BLaER1 (cell line): ENCODE measurements around the gene GGCX.

Experiments
- H3K27ac ChIP-seq: shearing (Covaris generic); formaldehyde crosslinking; 2 replicates; pipeline ENCODE4 v1.8.1; 2022
- H3K27me3 ChIP-seq: shearing (Covaris generic); formaldehyde crosslinking; 2 replicates; pipeline ENCODE4 v1.8.1; 2022
- H3K36me3 ChIP-seq: shearing (Covaris generic); formaldehyde crosslinking; 2 replicates; pipeline ENCODE4 v1.8.1; 2022
- H3K4me1 ChIP-seq: shearing (Covaris generic); formaldehyde crosslinking; 2 replicates; pipeline ENCODE4 v1.8.1; 2022
- H3K4me2 ChIP-seq: shearing (Covaris generic); formaldehyde crosslinking; 2 replicates; pipeline ENCODE4 v1.8.1; 2022
- H3K4me3 ChIP-seq: shearing (Covaris generic); formaldehyde crosslinking; 2 replicates; pipeline ENCODE4 v1.8.1; 2022
- H3K9ac ChIP-seq: shearing (Covaris generic); formaldehyde crosslinking; 2 replicates; pipeline ENCODE4 v1.8.1; 2022
- H3K9me3 ChIP-seq: shearing (Covaris generic); formaldehyde crosslinking; 2 replicates; pipeline ENCODE4 v1.8.1; 2022
- H4K20me1 ChIP-seq: shearing (Covaris generic); formaldehyde crosslinking; 2 replicates; pipeline ENCODE4 v1.8.1; 2022
- Cebpa-rat ChIP-seq: shearing (Covaris generic); IDR thresholded peaks from 2 replicates; pipeline ENCODE4 v1.8.1; 2022

The GGCX gene

DNA sequence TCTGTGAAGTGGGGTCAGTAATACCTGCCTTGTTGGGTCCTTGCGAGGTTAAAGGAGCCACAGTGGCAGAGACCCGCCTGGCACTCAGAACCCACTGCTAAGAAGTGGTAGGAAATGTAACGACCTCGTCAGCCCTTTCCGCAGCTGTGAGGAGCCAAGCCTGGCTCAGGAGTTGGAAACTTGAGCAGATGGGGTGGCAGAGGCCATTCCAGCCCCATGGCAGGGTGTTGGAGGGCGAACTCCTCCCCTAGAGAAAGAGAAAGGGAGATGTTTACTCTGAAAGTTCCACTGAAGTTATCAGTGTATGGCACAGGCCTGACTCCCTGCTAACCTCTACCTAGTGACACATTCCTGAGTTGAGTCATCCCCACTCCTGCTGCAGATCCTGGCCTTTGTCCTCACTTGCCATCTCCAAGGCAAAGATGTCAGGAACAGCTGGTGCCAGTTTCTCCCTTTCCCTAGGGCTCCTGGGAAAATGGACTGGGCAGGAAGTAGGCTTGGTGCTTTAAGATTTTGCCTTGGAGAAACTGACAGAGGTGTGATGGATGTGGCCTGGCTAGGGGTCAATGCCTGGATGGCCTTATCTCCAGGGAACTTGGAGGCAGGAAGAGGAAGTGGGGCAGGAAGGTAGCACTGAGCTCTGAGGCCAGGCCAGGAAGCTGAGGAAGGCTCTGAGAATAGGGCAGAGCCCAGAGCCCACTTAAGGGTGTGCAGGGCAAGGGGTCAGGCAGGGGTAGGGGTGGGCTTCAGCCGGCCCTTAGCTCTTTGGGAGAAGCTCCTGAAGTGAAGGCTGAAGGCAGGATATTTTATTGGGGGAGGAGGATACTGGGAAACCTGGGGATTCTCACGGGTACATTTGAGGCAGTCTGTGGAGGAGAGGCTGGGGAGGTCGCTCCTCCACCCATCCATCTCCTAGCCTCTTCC, 23.8 kb upstream of the GGCX start:
- TF ChIP-seq Cebpa-rat = no peak
- Histone ChIP-seq H3K27me3 (no peaks in the 10 kb centered on the region), H3K9me3 (no peaks in the 10 kb centered on the region), H3K36me3 (peaks cover under 1% of the 10 kb centered on the region; the same call in 1 of the 2 replicates), H3K4me3 (peak overlapping the region; percentile 75), H4K20me1 (peaks cover 6% of the 10 kb centered on the region; the same call in 1 of the 2 replicates), H3K4me2 (peak overlapping the region; percentile 99), H3K27ac (peak overlapping the region; percentile 89), H3K9ac (peak overlapping the region; percentile 83), H3K4me1 (peaks cover 93% of the 10 kb centered on the region)

DNA sequence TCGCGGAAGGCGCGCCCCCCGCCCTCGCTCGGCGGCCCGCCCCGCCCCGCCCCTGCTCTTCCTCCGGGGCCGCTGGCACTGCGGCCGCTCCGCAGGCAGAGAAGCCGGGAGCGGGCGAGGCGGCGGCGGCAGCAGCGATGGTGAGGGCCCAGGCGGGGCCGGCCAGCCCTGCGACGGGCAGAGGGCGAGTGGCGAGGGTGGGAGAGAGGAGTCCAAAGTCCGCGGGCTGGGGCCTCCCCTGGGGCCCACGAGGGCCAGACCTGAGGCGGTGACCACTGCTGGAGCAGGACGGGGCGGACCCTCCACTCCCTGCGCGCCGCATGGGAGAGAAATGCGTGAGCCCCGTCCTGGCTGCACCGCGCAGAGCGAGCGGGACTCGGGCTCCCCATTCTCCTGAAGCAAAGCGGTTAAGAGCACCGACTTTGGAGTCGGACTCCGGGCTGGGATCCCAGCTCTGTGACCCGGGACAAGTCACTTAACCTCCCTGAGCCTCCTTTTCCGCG, 23.1 kb upstream of the GGCX start, which contains the start of gene VAMP5:
VAMP5 (plus strand) TSS at position 78 of the 503 bp plus-strand sequence; CDS start at position 138, 60 bp downstream.
- TF ChIP-seq Cebpa-rat = no peak
- Histone ChIP-seq H3K27ac (peak within 1 kb of the TSS; percentile 89), H3K27me3 (no peaks in the 10 kb centered on the region), H3K9ac (peak within 1 kb of the TSS; percentile 83), H3K4me3 (peak within 1 kb of the TSS; percentile 75), H3K36me3 (no peaks in the 10 kb centered on the region; the same call in 1 of the 2 replicates), H3K4me2 (peak within 1 kb of the TSS; percentile 99), H4K20me1 (no peaks in the 10 kb centered on the region), H3K9me3 (no peaks in the 10 kb centered on the region), H3K4me1 (peaks cover 93% of the 10 kb centered on the region)

DNA sequence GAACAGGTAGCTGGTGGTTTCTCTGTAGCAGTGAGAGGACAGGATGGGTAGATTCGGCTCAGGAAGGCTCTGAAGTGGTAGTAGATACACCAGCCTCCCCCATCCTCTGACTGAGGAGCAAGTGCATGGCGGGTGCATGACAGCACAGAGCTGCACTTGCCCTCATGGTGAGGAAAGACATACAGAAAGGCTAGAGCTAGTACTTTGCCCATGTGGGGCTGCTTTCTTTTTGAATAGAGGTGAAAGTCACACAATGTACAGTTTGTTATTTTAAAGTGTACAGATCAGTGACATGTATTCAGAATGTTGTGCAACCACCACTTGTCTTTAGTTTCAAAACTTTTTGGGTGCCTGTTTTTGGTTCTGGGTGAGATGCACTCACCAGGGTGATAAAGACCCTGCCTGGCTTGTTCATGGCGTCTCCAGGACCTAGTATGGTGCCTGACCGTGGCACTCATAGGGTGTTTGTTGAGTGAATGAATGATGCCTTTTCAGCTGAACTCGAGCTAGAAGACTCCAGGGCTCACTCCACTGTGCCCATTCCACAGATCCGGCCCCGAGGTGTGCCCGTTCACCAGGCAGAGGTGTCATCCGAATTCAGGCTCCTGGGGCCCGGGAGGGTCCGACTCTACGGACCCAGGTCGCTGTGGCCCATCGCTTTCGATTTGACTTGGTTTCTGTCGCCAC, 22.5 kb upstream of the GGCX start:
- Histone ChIP-seq H3K27ac (peak overlapping the region; percentile 89), H3K36me3 (no peaks in the 10 kb centered on the region; the same call in 1 of the 2 replicates), H3K9me3 (no peaks in the 10 kb centered on the region), H3K4me3 (peak overlapping the region; percentile 75), H3K4me1 (peaks cover 93% of the 10 kb centered on the region), H3K4me2 (peak overlapping the region; percentile 99), H4K20me1 (no peaks in the 10 kb centered on the region), H3K9ac (peak overlapping the region; percentile 83), H3K27me3 (no peaks in the 10 kb centered on the region)
- 0 out of 2 replicates have a peak, but pooled peaks have one; percentile 31 for TF ChIP-seq Cebpa-rat

DNA sequence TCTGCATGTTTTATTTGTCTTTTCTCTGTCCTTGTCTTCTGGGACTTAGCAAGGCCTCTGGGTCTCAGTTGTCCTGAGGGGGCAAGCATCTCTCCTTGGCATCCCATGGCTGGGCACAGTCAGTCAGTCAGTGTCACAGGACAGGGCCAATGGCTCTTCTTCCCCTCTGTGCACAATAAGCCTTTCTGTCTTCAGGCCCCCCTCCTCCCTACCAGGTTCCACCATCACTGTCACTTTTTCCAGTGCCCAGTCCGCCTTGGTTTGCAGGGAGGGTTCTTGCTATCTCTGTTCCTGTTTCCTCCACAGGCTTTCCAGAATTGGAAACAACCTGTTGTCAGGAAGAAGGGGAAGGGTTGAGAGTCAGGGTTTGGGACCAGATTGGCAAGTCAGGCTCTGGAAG, 21.2 kb upstream of the GGCX start:
- H3K9me3 ChIP-seq = no peaks in the 10 kb centered on the region
- TF ChIP-seq Cebpa-rat = no peak
- no peak overlapping the region for H3K9ac ChIP-seq
- H4K20me1 ChIP-seq = no peaks in the 10 kb centered on the region
- H3K27ac ChIP-seq = no peak overlapping the region
- H3K4me1 ChIP-seq = peaks cover 93% of the 10 kb centered on the region
- no peak overlapping the region for H3K4me3 ChIP-seq
- H3K36me3 ChIP-seq = no peaks in the 10 kb centered on the region; the same call in 1 of the 2 replicates
- H3K27me3 ChIP-seq = no peaks in the 10 kb centered on the region
- peak overlapping the region; percentile 29; the same call in 1 of the 2 replicates for H3K4me2 ChIP-seq

DNA sequence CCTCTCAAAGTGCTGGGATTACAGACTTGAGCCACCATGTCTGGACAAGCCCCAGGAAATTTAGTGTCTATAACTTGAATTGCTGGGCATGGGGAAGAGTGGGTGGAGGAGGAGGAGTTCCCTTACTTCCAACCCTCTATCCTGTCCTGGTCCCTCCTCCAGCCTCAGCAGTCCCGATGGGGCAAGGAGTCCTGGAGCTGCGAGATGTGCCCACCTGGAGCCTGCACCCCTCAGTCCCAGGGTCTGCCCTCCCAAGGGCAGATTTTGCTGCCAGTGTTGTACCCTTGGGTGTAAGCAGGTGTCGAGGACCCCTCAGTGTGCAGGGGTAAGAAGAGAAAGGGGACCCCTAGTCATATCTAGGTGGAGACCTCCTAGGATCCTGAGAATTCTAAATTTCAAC, 18.9 kb upstream of the GGCX start:
- peaks cover 87% of the 10 kb centered on the region for H3K4me1 ChIP-seq
- no peaks in the 10 kb centered on the region for H3K27me3 ChIP-seq
- peak overlapping the region; percentile 53; the same call in 1 of the 2 replicates for H3K4me3 ChIP-seq
- peak overlapping the region; percentile 95 for H3K27ac ChIP-seq
- TF ChIP-seq Cebpa-rat = no peak
- H3K9me3 ChIP-seq = no peaks in the 10 kb centered on the region
- no peaks in the 10 kb centered on the region; the same call in 1 of the 2 replicates for H3K36me3 ChIP-seq
- peak overlapping the region; percentile 92 for H3K4me2 ChIP-seq
- no peaks in the 10 kb centered on the region for H4K20me1 ChIP-seq
- peak overlapping the region; percentile 79 for H3K9ac ChIP-seq

DNA sequence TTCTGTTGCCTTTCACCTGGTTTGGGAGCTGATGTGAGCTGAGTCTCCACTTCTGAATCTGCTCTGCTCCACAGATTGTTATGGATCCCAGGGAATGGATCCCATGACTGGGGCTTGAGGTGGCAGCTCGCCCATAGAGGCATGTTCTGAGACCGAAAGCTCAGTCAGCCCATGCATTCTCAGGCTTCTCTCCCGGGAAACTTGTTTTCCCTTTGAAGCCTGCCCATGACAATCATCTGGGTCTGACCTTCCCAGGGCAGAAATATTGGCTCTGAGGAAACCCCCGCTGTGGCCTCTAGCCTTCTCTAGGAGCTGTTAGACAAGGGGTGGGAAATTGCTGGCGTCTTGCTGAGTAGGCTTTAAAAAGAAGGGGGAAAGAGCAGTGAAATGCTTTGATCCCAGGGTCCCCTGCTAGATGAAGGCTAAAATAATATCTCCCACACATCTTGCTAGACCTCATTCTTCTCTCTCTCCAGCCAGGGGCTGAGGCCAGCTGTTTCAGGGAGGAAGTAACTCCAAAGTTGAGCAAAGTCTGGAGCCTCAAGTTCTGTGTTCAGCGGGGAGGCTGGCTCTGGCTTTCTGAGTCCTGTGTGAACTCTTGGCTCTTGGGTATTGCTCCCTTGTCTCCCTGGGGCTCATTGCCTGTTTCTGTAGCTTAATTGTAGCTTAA, 18.1 kb upstream of the GGCX start:
- Histone ChIP-seq H3K9me3 (no peaks in the 10 kb centered on the region), H3K27ac (peak overlapping the region; percentile 95), H3K27me3 (no peaks in the 10 kb centered on the region), H4K20me1 (no peaks in the 10 kb centered on the region), H3K4me1 (peaks cover 82% of the 10 kb centered on the region), H3K9ac (peak overlapping the region; percentile 79), H3K4me3 (peak overlapping the region; percentile 53), H3K4me2 (peak overlapping the region; percentile 92), H3K36me3 (no peaks in the 10 kb centered on the region; the same call in 1 of the 2 replicates)
- TF ChIP-seq Cebpa-rat = no peak

DNA sequence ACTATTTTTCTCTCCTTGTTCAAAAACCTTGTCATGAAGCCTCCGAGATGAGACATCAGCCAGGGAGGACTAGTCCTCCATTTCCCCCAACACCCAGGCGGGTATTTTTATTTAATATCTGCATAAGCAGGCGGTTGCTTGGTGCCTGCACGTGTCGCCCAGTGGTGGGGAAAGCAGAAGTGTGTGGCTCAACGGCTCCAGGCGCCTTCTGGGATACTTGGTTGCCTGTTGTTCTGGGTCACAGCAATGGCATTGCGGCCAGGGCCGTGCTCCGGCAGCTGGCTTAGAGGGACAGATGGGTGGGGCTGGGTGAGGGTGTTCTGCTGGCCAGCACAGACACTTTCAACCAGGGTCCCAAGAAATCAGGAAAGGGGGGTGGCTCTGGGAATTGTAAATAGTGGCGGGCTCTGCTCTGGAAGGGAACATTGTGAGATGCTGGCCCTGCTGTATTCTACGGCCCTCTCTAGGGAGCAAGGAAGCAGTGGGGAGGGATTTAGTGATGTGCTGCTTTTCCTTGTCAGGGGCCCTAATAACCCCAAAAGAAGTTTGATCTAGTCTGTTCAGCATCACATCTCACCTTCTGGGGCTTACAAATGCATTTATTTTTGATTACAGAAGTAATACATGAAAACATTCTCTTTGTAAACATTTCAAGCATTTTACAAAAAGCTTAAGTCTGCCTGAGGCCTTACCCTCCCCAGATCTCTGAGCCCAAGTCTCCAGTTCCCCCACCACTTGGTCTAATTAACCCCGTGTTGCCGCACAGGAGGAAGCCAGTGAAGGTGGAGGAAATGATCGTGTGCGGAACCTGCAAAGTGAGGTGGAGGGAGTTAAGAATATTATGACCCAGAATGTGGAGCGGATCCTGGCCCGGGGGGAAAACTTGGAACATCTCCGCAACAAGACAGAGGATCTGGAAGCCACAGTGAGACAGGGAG, 17.2 kb upstream of the GGCX start:
- peak overlapping the region; percentile 95 for H3K27ac ChIP-seq

More for the DNA sequence above, 17.2 kb upstream of the GGCX start:
- H4K20me1 ChIP-seq = no peaks in the 10 kb centered on the region
- H3K9me3 ChIP-seq = no peaks in the 10 kb centered on the region
- peak overlapping the region; percentile 79 for H3K9ac ChIP-seq
- H3K36me3 ChIP-seq = no peaks in the 10 kb centered on the region; the same call in 1 of the 2 replicates
- H3K4me3 ChIP-seq = peak overlapping the region; percentile 53
- H3K4me1 ChIP-seq = peaks cover 77% of the 10 kb centered on the region
- TF ChIP-seq Cebpa-rat = no peak
- H3K4me2 ChIP-seq = peak overlapping the region; percentile 92
- H3K27me3 ChIP-seq = no peaks in the 10 kb centered on the region
